IMR-90 (cell line): Measurements from ENCODE around the gene TSHZ3. TPM values are rescaled to one million over a fixed set of nuclear protein-coding genes. Genes with fewer than 3 reads are reported as not detected.
A peak's percentile ranks its signal among the peaks of the same experiment; 100 is the strongest.

Experiments
- ATAC-seq: fragments of 200-7000 bp; cut with Tn5 transposase; 2 replicates; pipeline ENCODE4 v1.9.1; 2020; ENCODE audit warnings: low read depth, mild to moderate bottlenecking, moderate library complexity
- BruUV-seq: library from RNA; stranded (reverse); fragments of 400-500 nt; replicated peaks from 2 replicates; lab custom pipeline; 2021; lab: Mats Ljungman, UMichigan
- CTCF ChIA-PET: fragments of 300-600 bp; formaldehyde crosslinking; extraction: SDS; loops from one replicate; lab custom pipeline; 2021; ENCODE audit warnings: antibody characterized with exemption; lab: Yijun Ruan, JAX
- POLR2A ChIA-PET: fragments of 300-600 bp; sonication (Branson Sonifier 250); formaldehyde crosslinking; loops from one replicate; lab custom pipeline; 2022; ENCODE audit warnings: antibody characterized with exemption; ENCODE audit not compliant: unreplicated experiment; lab: Charles Lee
- DNase-seq: peaks from one replicate; pipeline ENCODE4 v3.0.0; 2013
- H2AFZ ChIP-seq: replicated peaks from 2 replicates; pipeline ENCODE3; 2013; ENCODE audit warnings: low read length, mild to moderate bottlenecking; ENCODE audit not compliant: poor library complexity
- H2AK5ac ChIP-seq: 2 replicates; pipeline ENCODE4 v1.6.1; 2013; ENCODE audit warnings: low read depth, low read length, inconsistent platforms
- H2AK9ac ChIP-seq: replicated peaks from 2 replicates; pipeline ENCODE3; 2013; ENCODE audit warnings: mild to moderate bottlenecking, low read depth, low read length, moderate library complexity; ENCODE audit not compliant: poor library complexity
- H2BK120ac ChIP-seq: 2 replicates; pipeline ENCODE4 v1.6.1; 2013; ENCODE audit warnings: low read depth, low read length, inconsistent platforms
- H2BK15ac ChIP-seq: 3 replicates; pipeline ENCODE4 v1.6.1; 2013; ENCODE audit warnings: low read depth, low read length, inconsistent platforms
- H2BK20ac ChIP-seq: 2 replicates; pipeline ENCODE4 v1.6.1; 2013; ENCODE audit warnings: low read depth, mild to moderate bottlenecking, inconsistent platforms, low read length, moderate library complexity
- H2BK5ac ChIP-seq: 2 replicates; pipeline ENCODE4 v1.6.1; 2013; ENCODE audit warnings: mild to moderate bottlenecking, low read depth, low read length, inconsistent platforms; ENCODE audit not compliant: poor library complexity, severe bottlenecking
- H3K14ac ChIP-seq: replicated peaks from 2 replicates; pipeline ENCODE4 v1.6.1; 2013; ENCODE audit warnings: low read depth, low read length, inconsistent platforms
- H3K18ac ChIP-seq: 2 replicates; pipeline ENCODE4 v1.6.1; 2013; ENCODE audit warnings: low read depth, low read length, control low read depth
- H3K23ac ChIP-seq: 2 replicates; pipeline ENCODE4 v1.6.1; 2013; ENCODE audit warnings: low read depth, low read length, inconsistent platforms
- H3K27ac ChIP-seq: 2 replicates; pipeline ENCODE4 v1.5.1; 2013; ENCODE audit warnings: mild to moderate bottlenecking, control low read depth, low read length; ENCODE audit not compliant: insufficient read depth
- H3K27me3 ChIP-seq: 2 replicates; pipeline ENCODE4 v1.6.1; 2013; ENCODE audit warnings: low read length; ENCODE audit not compliant: control insufficient read depth, insufficient read depth
- H3K36me3 ChIP-seq: 2 replicates; pipeline ENCODE4 v1.6.1; 2013; ENCODE audit warnings: low read length, mixed read lengths; ENCODE audit not compliant: control insufficient read depth, insufficient read depth
- H3K4ac ChIP-seq: 2 replicates; pipeline ENCODE4 v1.6.1; 2013; ENCODE audit warnings: low read depth, low read length, inconsistent platforms
- H3K4me1 ChIP-seq: 2 replicates; pipeline ENCODE4 v1.6.1; 2013; ENCODE audit warnings: low read length, mixed read lengths; ENCODE audit not compliant: control insufficient read depth, insufficient read depth
- H3K4me2 ChIP-seq: 2 replicates; pipeline ENCODE4 v1.6.1; 2013; ENCODE audit warnings: low read depth, mild to moderate bottlenecking, control low read depth, low read length, moderate library complexity
- H3K4me3 ChIP-seq: 2 replicates; pipeline ENCODE4 v1.5.1; 2013; ENCODE audit warnings: low read depth, mild to moderate bottlenecking, control low read depth, low read length, moderate library complexity; ENCODE audit not compliant: insufficient read depth
- H3K56ac ChIP-seq: 2 replicates; pipeline ENCODE4 v1.6.1; 2013; ENCODE audit warnings: low read length, inconsistent platforms; ENCODE audit not compliant: insufficient read depth; ENCODE audit errors: extremely low read depth
- H3K79me1 ChIP-seq, 2 experiments: 2 replicates each; pipeline ENCODE4 v1.6.1; 2013; ENCODE audit warnings: low read length in 2 of 2, inconsistent platforms in 1 of 2, low read depth in 1 of 2
- H3K9ac ChIP-seq: 2 replicates; pipeline ENCODE4 v1.6.1; 2013; ENCODE audit warnings: low read depth, low read length, control low read depth
- H3K9me1 ChIP-seq: 2 replicates; pipeline ENCODE4 v1.6.1; 2013; ENCODE audit warnings: low read length, inconsistent platforms; ENCODE audit not compliant: insufficient read depth
- H3K9me3 ChIP-seq: 2 replicates; pipeline ENCODE4 v1.6.1; 2013; ENCODE audit warnings: low read length; ENCODE audit not compliant: control insufficient read depth, insufficient read depth
- H4K20me1 ChIP-seq: 2 replicates; pipeline ENCODE4 v1.6.1; 2013; ENCODE audit warnings: low read length, inconsistent platforms; ENCODE audit not compliant: insufficient read depth
- H4K5ac ChIP-seq: 2 replicates; pipeline ENCODE4 v1.6.1; 2013; ENCODE audit warnings: mild to moderate bottlenecking, low read depth, low read length, control low read depth
- H4K8ac ChIP-seq, 2 experiments: 2 replicates each; pipeline ENCODE4 v1.6.1; 2013; ENCODE audit warnings: low read depth in 2 of 2, low read length in 2 of 2, control low read depth in 1 of 2, inconsistent platforms in 1 of 2
- H4K91ac ChIP-seq: 2 replicates; pipeline ENCODE4 v1.6.1; 2013; ENCODE audit warnings: low read depth, low read length, inconsistent platforms; ENCODE audit not compliant: insufficient read depth
- MAZ ChIP-seq: IDR thresholded peaks from 2 replicates; pipeline ENCODE4 v1.6.1; 2012; ENCODE audit warnings: low read depth, mild to moderate bottlenecking, low read length, improper control_type of control experiment, moderate library complexity, borderline replicate concordance
- WGBS, 2 experiments: methylation state at CpG; one replicate each; pipeline versions ENCODE4 v1.1.5 to v1.1.7; 2013; ENCODE audit warnings: missing lambda C conversion rate in 2 of 2; ENCODE audit not compliant: insufficient read length in 1 of 2; ENCODE audit errors: extremely low coverage in 2 of 2; 5-methylcytosine and 5-hydroxymethylcytosine counted together
- dilution Hi-C: fragments of 300-500 bp; cut with HindIII; formaldehyde crosslinking; loops from one replicate; pipeline ENCODE4 v1.14.3; 2018; ENCODE audit warnings: low sequenced_read_pairs; ENCODE audit not compliant: unreplicated experiment
- in situ Hi-C: fragments of 300-500 bp; cut with MboI; formaldehyde crosslinking; loops from 3 replicates; pipeline ENCODE4 v1.14.3; 2019; ENCODE audit warnings: low sequenced_read_pairs, inconsistent platforms, mixed read lengths
- intact Hi-C: fragments of 100-400 bp; cut with micrococcal nuclease; formaldehyde crosslinking; loops from 2 replicates; pipeline ENCODE4 v1.10.0; 2022
- polyA plus RNA-seq, 3 experiments: library from polyadenylated mRNA; depleted of rRNA; stranded (reverse); fragments of >200 nt; gene quantifications; 2 replicates each; pipeline ENCODE4 v1.2.3, GENCODE V29; 2012; ENCODE audit warnings: low replicate concordance in 1 of 3
- total RNA-seq: library from RNA; depleted of rRNA; stranded (reverse); fragments of >200 nt; gene quantifications from 2 replicates; pipeline ENCODE4 v1.2.3, GENCODE V29; 2012

Gene TSHZ3
- total and polyA plus RNA-seq, 2 of the 4 experiments (the other 2 are of a cell fraction): 8.1 to 13.0 TPM

- Histone ChIP-seq H3K4me1 (peaks cover 2% of the 10 kb centered on the region; the same call in 1 of the 2 replicates), H4K8ac (no peak overlapping the region), H3K9me3 (no peaks in the 10 kb centered on the region), H3K23ac (no peak overlapping the region), H3K9ac (no peak overlapping the region), H3K14ac (no peak overlapping the region), H3K27me3 (no peaks in the 10 kb centered on the region), H3K27ac (no peak overlapping the region), H3K4me2 (no peak overlapping the region), H2AK5ac (no peak overlapping the region), H2AFZ (no peak overlapping the region), H3K56ac (no peak overlapping the region), H3K4me3 (no peak overlapping the region), H2BK5ac (no peak overlapping the region), H3K18ac (no peak overlapping the region), H4K91ac (no peak overlapping the region), H4K5ac (no peak overlapping the region), H3K79me1 (peaks cover 59 to 74% of the 10 kb centered on the region in 2 experiments), H2BK120ac (no peak overlapping the region), H2BK20ac (no peak overlapping the region), H3K36me3 (peaks cover 50% of the 10 kb centered on the region), H3K9me1 (peaks cover 21% of the 10 kb centered on the region), H2BK15ac (no peak overlapping the region), H3K4ac (no peak overlapping the region), H2AK9ac (peak overlapping the region; percentile 33), H4K20me1 (peaks cover 28% of the 10 kb centered on the region)
- POLR2A ChIA-PET: no interaction called here
- CTCF ChIA-PET: no interaction called here
- DNase-seq: no peak
- dilution Hi-C loops: no loop called here
- no peak for ATAC-seq
- 96% methylated on average over 11 of the region's 16 CpGs; no CpG with 5 or more reads in 1 of the 2 experiments for WGBS, 2 experiments
- intact Hi-C loops: no loop called here
- no TSS peak for BruUV-seq
- TF ChIP-seq MAZ: no peak
- in situ Hi-C loops: no loop called here
These were observed 72.4 kb downstream of the TSHZ3 start for GRCh38 chr19:31276831-31277230.
